ENCODE data around the gene IQGAP1. TPM values are rescaled to one million over a fixed set of nuclear protein-coding genes. Genes with fewer than 3 reads are reported as not detected.

IQGAP1 gene
- total RNA-seq, 1 experiment from 2014 or later, result 72.4 TPM

DNA sequence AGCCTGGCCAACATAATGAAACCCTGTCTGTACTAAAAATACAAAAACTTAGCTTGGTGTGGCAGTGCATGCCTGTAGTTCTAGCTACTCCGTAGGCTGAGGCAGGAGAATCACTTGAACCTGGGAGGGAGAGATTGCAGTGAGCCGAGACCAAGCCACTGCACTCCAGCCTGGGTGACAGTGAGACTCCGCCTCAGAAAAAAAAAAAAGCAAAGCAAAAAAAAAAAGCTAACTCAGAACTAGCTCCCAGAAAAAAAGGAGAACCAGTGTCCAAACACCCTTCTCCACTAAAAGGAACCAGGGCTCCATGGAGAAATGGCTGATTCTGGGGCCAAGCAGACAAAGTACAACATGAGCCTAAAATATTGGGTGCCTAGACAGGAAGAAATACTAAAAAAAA lies 124.9 kb downstream of the IQGAP1 start:
- no peak overlapping the region for H3K27ac Mint-ChIP-seq

More for the DNA sequence above, 124.9 kb downstream of the IQGAP1 start:
- Histone ChIP-seq H3K4me1 (ENCODE audit: insufficient read depth, low read length) (no peaks in the 10 kb centered on the region; the same call in 1 of the 2 replicates), H3K56ac (ENCODE audit: insufficient read length, low read depth, low read length) (no peak overlapping the region), H4K20me1 (ENCODE audit: control insufficient read depth, insufficient read depth, insufficient read length) (no peaks in the 10 kb centered on the region), H3T11ph (ENCODE audit: low read length) (no peak overlapping the region), H3K4ac (ENCODE audit: low read depth, low read length) (no peak overlapping the region), H3K23me2 (ENCODE audit: insufficient read length, low read depth, low read length, poor library complexity, severe bottlenecking) (no peaks in the 10 kb centered on the region), H3K79me1 (ENCODE audit: insufficient read depth, low read depth, low read length, poor library complexity, severe bottlenecking) (no peaks in the 10 kb centered on the region), H4K91ac (ENCODE audit: insufficient read length, low read depth, low read length) (no peak overlapping the region), H2BK20ac (ENCODE audit: low read depth, low read length, poor library complexity, severe bottlenecking) (no peak overlapping the region), H3K18ac (ENCODE audit: insufficient read length, low read depth, low read length) (no peak overlapping the region), H3K23ac (ENCODE audit: insufficient read length, low read depth, low read length) (no peak overlapping the region), H3K9me3 (ENCODE audit: control insufficient read depth, low read depth, low read length) (no peaks in the 10 kb centered on the region), H4K5ac (ENCODE audit: insufficient read length, low read depth, low read length) (no peak overlapping the region), H3K27me3 (ENCODE audit: insufficient read depth, low read length) (no peaks in the 10 kb centered on the region), H4K8ac (replicated peaks; ENCODE audit: insufficient read length, low read depth, low read length) (no peak overlapping the region), H2BK5ac (ENCODE audit: insufficient read length, low read length) (no peak overlapping the region), H2BK15ac (ENCODE audit: low read depth, low read length) (no peak overlapping the region), H3K79me2 (ENCODE audit: insufficient read depth, low read length) (no peaks in the 10 kb centered on the region), H3K4me2 (ENCODE audit: insufficient read depth, insufficient read length, low read length) (no peak overlapping the region), H2BK12ac (ENCODE audit: insufficient read length, low read depth, low read length) (no peak overlapping the region), H3K14ac (ENCODE audit: insufficient read depth, low read length) (no peak overlapping the region), H2AFZ (ENCODE audit: low read length) (no peak overlapping the region), H2AK5ac (ENCODE audit: insufficient read length, low read length) (no peak overlapping the region), H3K27ac (ENCODE audit: insufficient read length, low read depth, low read length) (no peak overlapping the region), H2BK120ac (ENCODE audit: low read depth, low read length, poor library complexity, severe bottlenecking) (no peak overlapping the region), H3K9ac (ENCODE audit: extremely low read depth, insufficient read length, low read length) (no peak overlapping the region)
- TF ChIP-seq, protein P1, sequence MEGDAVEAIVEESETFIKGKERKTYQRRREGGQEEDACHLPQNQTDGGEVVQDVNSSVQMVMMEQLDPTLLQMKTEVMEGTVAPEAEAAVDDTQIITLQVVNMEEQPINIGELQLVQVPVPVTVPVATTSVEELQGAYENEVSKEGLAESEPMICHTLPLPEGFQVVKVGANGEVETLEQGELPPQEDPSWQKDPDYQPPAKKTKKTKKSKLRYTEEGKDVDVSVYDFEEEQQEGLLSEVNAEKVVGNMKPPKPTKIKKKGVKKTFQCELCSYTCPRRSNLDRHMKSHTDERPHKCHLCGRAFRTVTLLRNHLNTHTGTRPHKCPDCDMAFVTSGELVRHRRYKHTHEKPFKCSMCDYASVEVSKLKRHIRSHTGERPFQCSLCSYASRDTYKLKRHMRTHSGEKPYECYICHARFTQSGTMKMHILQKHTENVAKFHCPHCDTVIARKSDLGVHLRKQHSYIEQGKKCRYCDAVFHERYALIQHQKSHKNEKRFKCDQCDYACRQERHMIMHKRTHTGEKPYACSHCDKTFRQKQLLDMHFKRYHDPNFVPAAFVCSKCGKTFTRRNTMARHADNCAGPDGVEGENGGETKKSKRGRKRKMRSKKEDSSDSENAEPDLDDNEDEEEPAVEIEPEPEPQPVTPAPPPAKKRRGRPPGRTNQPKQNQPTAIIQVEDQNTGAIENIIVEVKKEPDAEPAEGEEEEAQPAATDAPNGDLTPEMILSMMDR (conservative IDR thresholded peaks at IDR 0.05), result no peak
- no CpG with 5 or more reads among the region's 3 CpGs for WGBS (ENCODE audit: extremely low coverage, insufficient read length, low lambda C conversion rate)
- Mint-ChIP-seq H3K4me1 (0 out of 4 replicates have a peak, but pooled peaks cover 0 to 2% of the 10 kb centered on the region in 2 experiments), H3K27me3 (ENCODE audit: low read depth) (peaks cover 2% of the 10 kb centered on the region), H3K9me3 (peaks cover 7 to 13% of the 10 kb centered on the region in 2 experiments), H3K4me3 (no peak overlapping the region), H3K36me3 (ENCODE audit: insufficient read depth in 1 of 3, low read depth in 3 of 3) (peaks cover 2 to 16% (median 4%) of the 10 kb centered on the region in 3 experiments; a peak in 3 of 7 replicates)
- DNase-seq, result no peak

Data from H9 (cell line).